OCI-LY1 (cell line): ENCODE measurements around the gene BGN.

Experiments used
- CTCF ChIP-seq: fragments of 200-600 bp; sonication (generic), shearing (Covaris generic); IDR thresholded peaks from 2 replicates; pipeline ENCODE4 v1.5.1; 2017; ENCODE audit warnings: mild to moderate bottlenecking, antibody characterized with exemption, low read length, moderate library complexity, mixed read lengths
- EZH2 ChIP-seq: fragments of 200-600 bp; sonication (generic), shearing (Covaris generic); IDR thresholded peaks from 2 replicates; pipeline ENCODE4 v1.8.0; 2017; ENCODE audit warnings: borderline replicate concordance, mixed run types, mild to moderate bottlenecking, antibody characterized with exemption, low read length, moderate library complexity, mixed read lengths

GRCh38 chrX:153505361-153505760 is 10.6 kb downstream of the BGN start:
- TF ChIP-seq EZH2 (no peak), CTCF (no peak)
